ENCODE data around the gene KBTBD8. TPM values are rescaled to one million over a fixed set of nuclear protein-coding genes. Genes with fewer than 3 reads are reported as not detected.

KBTBD8 gene
- total and polyA plus RNA-seq, 2 of the 8 experiments (the other 6 are each of a cell fraction or from before 2014, with no cell fraction given) = 3.2 to 23.9 TPM

- TF ChIP-seq TAF7 (optimal IDR thresholded peaks at IDR 0.05; ENCODE audit: borderline replicate concordance, low read depth, low read length) (no peak), ZNF274 (IDR thresholded peaks at IDR 0.05; ENCODE audit: borderline replicate concordance, extremely low read depth, low read length) (no peak)
Measured at GRCh38 chr3:66997560-66998112, 471 bp upstream of the KBTBD8 start (continued).
